Mammary microvascular endothelial cell (primary cell): ENCODE results near the gene IL1A. TPM values are rescaled to one million over a fixed set of nuclear protein-coding genes. Genes with fewer than 3 reads are reported as not detected.

Experiments
- total RNA-seq: library from RNA; depleted of rRNA; stranded (reverse); fragments of >200 nt; gene quantifications from 2 replicates; pipeline ENCODE4 v1.2.3, GENCODE V29; 2015

IL1A gene
- total RNA-seq, result 4.9 and 5.5 TPM in 2 replicates

GRCh38 chr2:112784199-112785189, at the start of gene IL1A:
IL1A (minus strand) TSS chr2:112784493; CDS start chr2:112783770, 723 bp downstream.

GRCh38 chr2:112764071-112765044, 19.9 kb downstream of the IL1A start, which contains the start of gene CKAP2L:
CKAP2L (minus strand) TSS chr2:112764609; CDS start chr2:112764598, 11 bp downstream.

Other genes with a start within 250 kb of the IL1A start
- 13.2 and 13.7 TPM in 2 replicates for gene POLR1B, start 242.0 kb downstream of the IL1A start, total RNA-seq
- 14.1 and 17.4 TPM in 2 replicates for gene CHCHD5, start 199.9 kb downstream of the IL1A start, total RNA-seq
- gene SLC20A1, start 138.6 kb downstream of the IL1A start, total RNA-seq, result 67.3 and 78.7 TPM in 2 replicates
- gene NT5DC4, start 63.5 kb downstream of the IL1A start, total RNA-seq, result not detected in 2 replicates
- 19.5 and 21.0 TPM in 2 replicates for gene CKAP2L, start 19.9 kb downstream of the IL1A start, total RNA-seq
- gene IL1B, start 52.3 kb upstream of the IL1A start, total RNA-seq, result 4.1 and 7.1 TPM in 2 replicates
- gene IL37, start 126.7 kb upstream of the IL1A start, total RNA-seq, result not detected in 2 replicates
- gene IL36G, start 193.5 kb upstream of the IL1A start, total RNA-seq, result not detected in 2 replicates
- gene IL36A, start 221.0 kb upstream of the IL1A start, total RNA-seq, result not detected in 2 replicates